Measurements from ENCODE around the gene ZNF785. TPM values are rescaled to one million over a fixed set of nuclear protein-coding genes. Genes with fewer than 3 reads are reported as not detected.

ZNF785 gene
- total and polyA plus RNA-seq, 7 experiments from 2014 or later = 2.6 to 37.1 (median 15.6) TPM

GRCh38 chr16:30565526-30565925 is 20.0 kb downstream of the ZNF785 start:
- ChIA-PET CTCF (interaction anchor here (0.6 to 1.9 kb wide), 2 partner anchors 8 to 383 kb away, joined by 3 to 5 read pairs; no protein-coding TSS in a partner anchor), POLR2A (interaction anchor here (0.9 to 1.8 kb wide), 4 partner anchors 13 to 132 kb away, joined by 3 to 4 read pairs (median 4); partner anchors contain the start of gene FBRS)
- H3K9me3 Mint-ChIP-seq = peaks cover 0 to 2% (median 0%) of the 10 kb centered on the region in 11 donors
- H3K4me1 Mint-ChIP-seq = peaks cover 14 to 53% (median 40%) of the 10 kb centered on the region in 7 donors
- H3K27me3 Mint-ChIP-seq = no peaks in the 10 kb centered on the region
- Histone ChIP-seq H3K4me3 (ENCODE audit: low read length) (no peak overlapping the region), H3K27me3 (ENCODE audit: control insufficient read depth in 2 of 2, insufficient read depth in 2 of 2, low read length in 2 of 2) (no peaks in the 10 kb centered on the region), H3K27ac (ENCODE audit: low read depth, low read length) (no peak overlapping the region), H3K36me3 (ENCODE audit: control insufficient read depth in 2 of 3, insufficient read depth in 3 of 3, low read length in 3 of 3) (no peaks in the 10 kb centered on the region), H3K4me1 (ENCODE audit: control insufficient read depth in 2 of 2, insufficient read depth in 2 of 2, low read length in 2 of 2) (peaks cover 27 to 35% of the 10 kb centered on the region in 2 donors), H3K9me3 (ENCODE audit: control insufficient read depth in 2 of 3, low read length in 3 of 3) (no peaks in the 10 kb centered on the region)
- H3K27ac Mint-ChIP-seq = peak overlapping the region in 3 of 9 donors; percentile 31 to 68 (median 45)
- ATAC-seq (no peak), DNase-seq (no peak)
- H3K4me3 Mint-ChIP-seq = peak overlapping the region in 1 of 10 donors; percentile 49
- H3K36me3 Mint-ChIP-seq = peaks cover 0 to 1% (median 0%) of the 10 kb centered on the region in 5 donors
- intact Hi-C loops (cut with micrococcal nuclease) = no loop called here

- no peak overlapping the region for H3K4me3 ChIP-seq (ENCODE audit: low read length)
- no peaks in the 10 kb centered on the region for H3K36me3 Mint-ChIP-seq
- peak overlapping the region; percentile 67 for H3K27ac ChIP-seq (ENCODE audit: low read depth, low read length)
- H3K4me1 Mint-ChIP-seq = peaks cover 14 to 44% (median 30%) of the 10 kb centered on the region in 7 donors
- no peak for DNase-seq
- H3K36me3 ChIP-seq (ENCODE audit: control insufficient read depth in 2 of 3, insufficient read depth in 3 of 3, low read length in 3 of 3) = peaks cover 0 to 5% (median 0%) of the 10 kb centered on the region in 3 experiments
- H3K27me3 ChIP-seq (ENCODE audit: control insufficient read depth in 2 of 2, insufficient read depth in 2 of 2, low read length in 2 of 2) = no peaks in the 10 kb centered on the region
- peaks cover 5 to 10% of the 10 kb centered on the region in 2 donors for H3K4me1 ChIP-seq (ENCODE audit: control insufficient read depth in 2 of 2, insufficient read depth in 2 of 2, low read length in 2 of 2)
- ChIA-PET POLR2A (interaction anchor here (0.6 to 7.6 kb wide), 9 partner anchors 9 to 338 kb away, joined by 3 to 149 read pairs (median 5); partner anchors contain the start of genes DCTPP1, PRR14, ZNF688 and ZNF747), CTCF (no interaction called here)
- H3K4me3 Mint-ChIP-seq = peak overlapping the region in 9 of 10 donors; percentile 77 to 87 (median 84)
- intact Hi-C loops (cut with micrococcal nuclease) = no loop called here
- no peaks in the 10 kb centered on the region for H3K9me3 ChIP-seq (ENCODE audit: control insufficient read depth in 2 of 3, low read length in 3 of 3)
- no peaks in the 10 kb centered on the region for H3K27me3 Mint-ChIP-seq
- peaks cover 0 to 2% (median 0%) of the 10 kb centered on the region in 11 donors for H3K9me3 Mint-ChIP-seq
- no peak for ATAC-seq
- H3K27ac Mint-ChIP-seq = peak overlapping the region in 6 of 9 donors; percentile 52 to 92 (median 81)
These were observed 23.5 kb downstream of the ZNF785 start for GRCh38 chr16:30562021-30562420.

GRCh38 chr16:30561089-30561816 is 24.2 kb downstream of the ZNF785 start:
- peaks cover 17 to 43% (median 25%) of the 10 kb centered on the region in 7 donors for H3K4me1 Mint-ChIP-seq
- Histone ChIP-seq H3K27ac (ENCODE audit: low read depth, low read length) (peak overlapping the region; percentile 67), H3K4me1 (ENCODE audit: control insufficient read depth in 2 of 2, insufficient read depth in 2 of 2, low read length in 2 of 2) (peaks cover 7 to 10% of the 10 kb centered on the region in 2 donors), H3K36me3 (ENCODE audit: control insufficient read depth in 2 of 3, insufficient read depth in 3 of 3, low read length in 3 of 3) (peaks cover 0 to 6% (median 0%) of the 10 kb centered on the region in 3 experiments), H3K9me3 (ENCODE audit: control insufficient read depth in 2 of 3, low read length in 3 of 3) (no peaks in the 10 kb centered on the region), H3K27me3 (ENCODE audit: control insufficient read depth in 2 of 2, insufficient read depth in 2 of 2, low read length in 2 of 2) (no peaks in the 10 kb centered on the region), H3K4me3 (ENCODE audit: low read length) (peak overlapping the region; percentile 51)
- intact Hi-C loops (cut with micrococcal nuclease) = no loop called here
- no peaks in the 10 kb centered on the region for H3K27me3 Mint-ChIP-seq
- peaks cover 0 to 2% (median 0%) of the 10 kb centered on the region in 11 donors for H3K9me3 Mint-ChIP-seq
- ATAC-seq = no peak
- H3K27ac Mint-ChIP-seq = peak overlapping the region; percentile 59 to 92 (median 81)
- DNase-seq = peak in 2 of 9 donors; percentile 18 to 41
- CTCF ChIA-PET = no interaction called here
- H3K36me3 Mint-ChIP-seq = peaks cover 0 to 2% (median 0%) of the 10 kb centered on the region in 5 donors
- H3K4me3 Mint-ChIP-seq = peak overlapping the region; percentile 77 to 87 (median 84)
- POLR2A ChIA-PET = interaction anchor here (0.6 to 7.6 kb wide), 10 partner anchors 10 to 339 kb away, joined by 3 to 149 read pairs (median 5); partner anchors contain the start of genes DCTPP1, PRR14, ZNF688 and ZNF747

GRCh38 chr16:30559690-30560089 is 25.8 kb downstream of the ZNF785 start:
- peak overlapping the region in 7 of 9 donors; percentile 86 to 94 (median 91) for H3K27ac Mint-ChIP-seq
- DNase-seq = no peak
- peak overlapping the region in 7 of 10 donors; percentile 55 to 92 (median 64) for H3K4me3 Mint-ChIP-seq
- Histone ChIP-seq H3K27ac (ENCODE audit: low read depth, low read length) (no peak overlapping the region), H3K36me3 (ENCODE audit: control insufficient read depth in 2 of 3, insufficient read depth in 3 of 3, low read length in 3 of 3) (peaks cover 0 to 21% (median 0%) of the 10 kb centered on the region in 3 experiments), H3K4me3 (ENCODE audit: low read length) (no peak overlapping the region), H3K27me3 (ENCODE audit: control insufficient read depth in 2 of 2, insufficient read depth in 2 of 2, low read length in 2 of 2) (no peaks in the 10 kb centered on the region), H3K9me3 (ENCODE audit: control insufficient read depth in 2 of 3, low read length in 3 of 3) (no peaks in the 10 kb centered on the region), H3K4me1 (ENCODE audit: control insufficient read depth in 2 of 2, insufficient read depth in 2 of 2, low read length in 2 of 2) (peaks cover 7 to 10% of the 10 kb centered on the region in 2 donors)
- no peaks in the 10 kb centered on the region for H3K27me3 Mint-ChIP-seq
- H3K4me1 Mint-ChIP-seq = peaks cover 22 to 44% (median 30%) of the 10 kb centered on the region in 7 donors
- ATAC-seq = no peak
- peaks cover 0 to 2% (median 0%) of the 10 kb centered on the region in 11 donors for H3K9me3 Mint-ChIP-seq
- intact Hi-C loops (cut with micrococcal nuclease) = loop anchor here (2.0 to 5.0 kb wide), 3 partner anchors 33 to 363 kb away; partner anchors contain the start of genes FBXL19 (in 1 of the 2) and ZNF768 (in 1 of the 2)
- POLR2A ChIA-PET = interaction anchor here (1.7 to 9.3 kb wide), 9 partner anchors 7 to 142 kb away, joined by 6 to 159 read pairs (median 18); partner anchors contain the start of genes FBRS, ZNF688, ZNF689 and ZNF747
- CTCF ChIA-PET = interaction anchor here (6.2 kb wide), 1 partner anchor 25 kb away, joined by 37 read pairs; the partner anchor contains the start of gene ZNF747
- peaks cover 0 to 5% (median 0%) of the 10 kb centered on the region in 5 donors for H3K36me3 Mint-ChIP-seq

GRCh38 chr16:30558789-30559377 is 26.6 kb downstream of the ZNF785 start:
- Mint-ChIP-seq H3K36me3 (peaks cover 0 to 10% (median 5%) of the 10 kb centered on the region in 5 donors), H3K27me3 (no peaks in the 10 kb centered on the region), H3K27ac (peak overlapping the region; percentile 76 to 94 (median 91)), H3K4me3 (peak overlapping the region; percentile 83 to 92 (median 90)), H3K4me1 (peaks cover 26 to 51% (median 36%) of the 10 kb centered on the region in 7 donors), H3K9me3 (peaks cover 0 to 2% (median 0%) of the 10 kb centered on the region in 11 donors)
- Histone ChIP-seq H3K4me1 (ENCODE audit: control insufficient read depth in 2 of 2, insufficient read depth in 2 of 2, low read length in 2 of 2) (peaks cover 10% of the 10 kb centered on the region in 2 donors), H3K4me3 (ENCODE audit: low read length) (peak overlapping the region; percentile 92), H3K27ac (ENCODE audit: low read depth, low read length) (peak overlapping the region; percentile 99), H3K36me3 (ENCODE audit: control insufficient read depth in 2 of 3, insufficient read depth in 3 of 3, low read length in 3 of 3) (peaks cover 0 to 28% (median 3%) of the 10 kb centered on the region in 3 experiments), H3K27me3 (ENCODE audit: control insufficient read depth in 2 of 2, insufficient read depth in 2 of 2, low read length in 2 of 2) (no peaks in the 10 kb centered on the region), H3K9me3 (ENCODE audit: control insufficient read depth in 2 of 3, low read length in 3 of 3) (no peaks in the 10 kb centered on the region)
- intact Hi-C loops (cut with micrococcal nuclease) = loop anchor here (1.0 to 5.0 kb wide), 16 partner anchors 12 to 563 kb away; partner anchors contain the start of genes DCTPP1 (in 2 of the 2), ZNF785 (in 2 of the 2), FBRS (in 1 of the 2) and FBXL19 (in 1 of the 2)
- no peak for DNase-seq
- POLR2A ChIA-PET = interaction anchor here (0.6 to 9.3 kb wide), 19 partner anchors 8 to 159 kb away, joined by 3 to 159 read pairs (median 8); partner anchors contain the start of genes DCTPP1, FBRS, ZNF688 and ZNF689
- ATAC-seq = no peak
- CTCF ChIA-PET = interaction anchor here (0.6 to 6.2 kb wide), 8 partner anchors 12 to 135 kb away, joined by 3 to 37 read pairs (median 4); partner anchors contain the start of genes DCTPP1, ZNF688, ZNF747 and ZNF785
